Neural progenitor cell (in vitro differentiated cells): Measurements from ENCODE around the gene MARK3.

ENCODE experiments used
- CTCF ChIP-seq: fragments of 200-600 bp; sonication (generic); IDR thresholded peaks from 2 replicates; pipeline ENCODE4 v1.5.1; 2017; ENCODE audit warnings: antibody characterized with exemption, mild to moderate bottlenecking
- EZH2 ChIP-seq: fragments of 200-600 bp; sonication (generic); IDR thresholded peaks from 2 replicates; pipeline ENCODE4 v1.6.1; 2017; ENCODE audit warnings: antibody characterized with exemption, mild to moderate bottlenecking, moderate library complexity
- EZH2phosphoT487 ChIP-seq: fragments of 200-600 bp; sonication (generic); IDR thresholded peaks from 2 replicates; pipeline ENCODE4 v1.6.1; 2017; ENCODE audit warnings: antibody characterized with exemption

- TF ChIP-seq CTCF = peak; percentile 97
- no peak for TF ChIP-seq EZH2
- TF ChIP-seq EZH2phosphoT487 = no peak
Observed at GRCh38 chr14:103518422-103519042, 133.3 kb downstream of the MARK3 start.
